Midbrain (tissue), 1 donor: ENCODE results near the gene MPC2.

Experiments used
- DNase-seq: peaks from one replicate; lab custom pipeline; 2025; lab: John Stamatoyannopoulos, UW

MPC2 gene

GRCh38 chr1:167936930-167937708 is at the start of gene MPC2:
MPC2 (minus strand) TSS chr1:167937072; CDS start chr1:167935841, 1,231 bp downstream.
- DNase-seq, result peak; percentile 53

- no peak for DNase-seq
Measured at GRCh38 chr1:167984886-167985489, 48.1 kb upstream of the MPC2 start.

- no peak for DNase-seq
Measured at GRCh38 chr1:167983797-167984420, 47.0 kb upstream of the MPC2 start.

GRCh38 chr1:167981933-167982332 is 45.1 kb upstream of the MPC2 start:
- DNase-seq, result no peak

GRCh38 chr1:167977245-167977644 is 40.4 kb upstream of the MPC2 start:
- no peak for DNase-seq

GRCh38 chr1:167974698-167975097 is 37.8 kb upstream of the MPC2 start:
- no peak for DNase-seq

GRCh38 chr1:167973832-167974231 is 37.0 kb upstream of the MPC2 start:
- no peak for DNase-seq

- no peak for DNase-seq
Measured at GRCh38 chr1:167968569-167968968, 31.7 kb upstream of the MPC2 start.

GRCh38 chr1:167966050-167966449 is 29.2 kb upstream of the MPC2 start:
- no peak for DNase-seq

- DNase-seq, result no peak
Measured at GRCh38 chr1:167964646-167965045, 27.8 kb upstream of the MPC2 start.

- no peak for DNase-seq
Measured at GRCh38 chr1:167957710-167958109, 20.8 kb upstream of the MPC2 start.

- DNase-seq, result no peak
Measured at GRCh38 chr1:167955915-167956314, 19.0 kb upstream of the MPC2 start.

GRCh38 chr1:167950569-167950968 is 13.7 kb upstream of the MPC2 start:
- no peak for DNase-seq

- no peak for DNase-seq
Measured at GRCh38 chr1:167949785-167950184, 12.9 kb upstream of the MPC2 start.

GRCh38 chr1:167947733-167948132 is 10.9 kb upstream of the MPC2 start:
- DNase-seq, result no peak

- no peak for DNase-seq
Measured at GRCh38 chr1:167943541-167943940, 6.7 kb upstream of the MPC2 start.

- DNase-seq, result no peak
Measured at GRCh38 chr1:167940264-167940663, 3.4 kb upstream of the MPC2 start.

GRCh38 chr1:167938080-167938636 is 1.3 kb upstream of the MPC2 start:
- no peak for DNase-seq

- no peak for DNase-seq
Measured at GRCh38 chr1:167937709-167938010, 788 bp upstream of the MPC2 start.

GRCh38 chr1:167936068-167936929 is 573 bp downstream of the MPC2 start, which contains the start of gene DCAF6:
DCAF6 (plus strand) TSS chr1:167936683; CDS start chr1:167936912, 229 bp downstream.
- DNase-seq, result peak; percentile 99

GRCh38 chr1:167935216-167936067 is 1.4 kb downstream of the MPC2 start:
- peak; percentile 74 for DNase-seq
